HEK293 (cell line): ENCODE measurements around the gene PCMT1.
"Not testable (repeated sequence)": the region's sequence is repeated elsewhere in the genome, so short reads cannot be mapped to it uniquely, and the experiment has no call there.

ENCODE experiments used
- CTCF ChIA-PET: fragments of 350-600 bp; formaldehyde crosslinking; extraction: SDS; loops from one replicate; lab custom pipeline; 2021; ENCODE audit warnings: antibody characterized with exemption; lab: Yijun Ruan, JAX
- POLR2A ChIA-PET: fragments of 300-600 bp; formaldehyde crosslinking; extraction: SDS; loops from one replicate; lab custom pipeline; 2020; ENCODE audit warnings: antibody characterized with exemption, inconsistent platforms; lab: Yijun Ruan, JAX
- H3K27ac ChIP-seq: fragments of 200-500 bp; sonication (Bioruptor generic); 2 replicates; pipeline ENCODE4 v1.5.1; 2014; ENCODE audit warnings: low read depth, low read length, control low read depth, inconsistent platforms; ENCODE audit errors: extremely low read depth
- H3K36me3 ChIP-seq, 2 experiments: fragments of 200-500 bp in 1 of 2; sonication (Bioruptor generic) in 1 of 2; 1 replicate in 1 of 2; 2 replicates in 1 of 2; pipeline ENCODE4 v1.5.1; 2014 to 2017; ENCODE audit warnings: inconsistent platforms in 2 of 2, low read length in 2 of 2; ENCODE audit not compliant: control insufficient read depth in 2 of 2, insufficient read depth in 1 of 2
- H3K4me1 ChIP-seq: fragments of 200-500 bp; sonication (Bioruptor generic); 2 replicates; pipeline ENCODE4 v1.5.1; 2014; ENCODE audit warnings: mild to moderate bottlenecking, low read length, inconsistent platforms; ENCODE audit not compliant: control insufficient read depth, insufficient read depth
- H3K4me3 ChIP-seq: 2 replicates; pipeline ENCODE4 v1.5.1; 2011; ENCODE audit warnings: low read depth, mild to moderate bottlenecking, control low read depth, low read length, moderate library complexity
- H3K9me3 ChIP-seq: fragments of 200-500 bp; sonication (Bioruptor generic); 2 replicates; pipeline ENCODE4 v1.5.1; 2014; ENCODE audit warnings: low read depth, low read length, inconsistent platforms; ENCODE audit not compliant: control insufficient read depth, insufficient read depth
- FEZF1 ChIP-seq: fragments of 450-650 bp; formaldehyde crosslinking; IDR thresholded peaks from 2 replicates; pipeline ENCODE4 v1.5.1; 2016; ENCODE audit warnings: missing biosample characterization, missing genetic modification characterization
- KLF16 ChIP-seq: fragments of 450-650 bp; formaldehyde crosslinking; IDR thresholded peaks from 2 replicates; pipeline ENCODE4 v1.5.1; 2017; ENCODE audit warnings: missing biosample characterization, missing genetic modification characterization
- ZFHX2 ChIP-seq: fragments of 450-650 bp; formaldehyde crosslinking; conservative IDR thresholded peaks from 2 replicates; pipeline ENCODE4 v1.5.1; 2016; ENCODE audit warnings: missing biosample characterization, missing genetic modification characterization
- ZNF10 ChIP-seq: fragments of 450-650 bp; formaldehyde crosslinking; IDR thresholded peaks from 2 replicates; pipeline ENCODE4 v1.5.1; 2017; ENCODE audit warnings: missing biosample characterization, missing genetic modification characterization
- ZNF214 ChIP-seq: fragments of 450-650 bp; formaldehyde crosslinking; IDR thresholded peaks from 2 replicates; pipeline ENCODE4 v1.5.1; 2017; ENCODE audit warnings: missing biosample characterization, mild to moderate bottlenecking, missing genetic modification characterization, borderline replicate concordance
- ZNF311 ChIP-seq: fragments of 450-650 bp; formaldehyde crosslinking; IDR thresholded peaks from 2 replicates; pipeline ENCODE4 v1.5.1; 2017; ENCODE audit warnings: missing biosample characterization, missing genetic modification characterization, borderline replicate concordance
- ZNF518A ChIP-seq: fragments of 450-650 bp; formaldehyde crosslinking; conservative IDR thresholded peaks from 2 replicates; pipeline ENCODE4 v1.5.1; 2016; ENCODE audit warnings: low read depth, missing biosample characterization, missing genetic modification characterization
- ZNF596 ChIP-seq: fragments of 450-650 bp; IDR thresholded peaks from 2 replicates; pipeline ENCODE4 v1.5.0; 2018; ENCODE audit warnings: missing biosample characterization, mild to moderate bottlenecking, missing genetic modification characterization, moderate library complexity
- ZNF843 ChIP-seq: fragments of 450-650 bp; formaldehyde crosslinking; IDR thresholded peaks from 2 replicates; pipeline ENCODE4 v1.5.1; 2016; ENCODE audit warnings: missing biosample characterization, missing genetic modification characterization
- TF ChIP-seq, protein P1 (sequence below): fragments of 450-650 bp; formaldehyde crosslinking; IDR thresholded peaks from 2 replicates; pipeline ENCODE4 v1.5.1; 2016; ENCODE audit warnings: missing biosample characterization, missing genetic modification characterization
- TF ChIP-seq, protein P2 (sequence below): fragments of 450-650 bp; formaldehyde crosslinking; IDR thresholded peaks from 2 replicates; pipeline ENCODE4 v1.5.1; 2016; ENCODE audit warnings: missing biosample characterization, missing genetic modification characterization, borderline replicate concordance
- TF ChIP-seq, protein P3 (sequence below): fragments of 450-650 bp; formaldehyde crosslinking; IDR thresholded peaks from 2 replicates; pipeline ENCODE4 v1.5.1; 2016; ENCODE audit warnings: missing biosample characterization, missing genetic modification characterization, borderline replicate concordance
- TF ChIP-seq, protein P4 (sequence below): fragments of 450-650 bp; formaldehyde crosslinking; IDR thresholded peaks from 2 replicates; pipeline ENCODE4 v1.5.1; 2016; ENCODE audit warnings: missing biosample characterization, missing genetic modification characterization

Gene PCMT1

GRCh38 chr6:149844036-149844435, 94.5 kb downstream of the PCMT1 start:
- Histone ChIP-seq H3K4me1 (peaks cover 16% of the 10 kb centered on the region), H3K36me3 (peaks cover 4 to 23% of the 10 kb centered on the region in 2 experiments; a peak in 2 of 3 replicates)
- H3K9me3 ChIP-seq, POLR2A ChIA-PET, H3K27ac ChIP-seq, H3K4me3 ChIP-seq: not testable (repeated sequence)
- TF ChIP-seq ZFHX2 (tag by site-specific recombination), result peak; percentile 46
- TF ChIP-seq, protein P1, sequence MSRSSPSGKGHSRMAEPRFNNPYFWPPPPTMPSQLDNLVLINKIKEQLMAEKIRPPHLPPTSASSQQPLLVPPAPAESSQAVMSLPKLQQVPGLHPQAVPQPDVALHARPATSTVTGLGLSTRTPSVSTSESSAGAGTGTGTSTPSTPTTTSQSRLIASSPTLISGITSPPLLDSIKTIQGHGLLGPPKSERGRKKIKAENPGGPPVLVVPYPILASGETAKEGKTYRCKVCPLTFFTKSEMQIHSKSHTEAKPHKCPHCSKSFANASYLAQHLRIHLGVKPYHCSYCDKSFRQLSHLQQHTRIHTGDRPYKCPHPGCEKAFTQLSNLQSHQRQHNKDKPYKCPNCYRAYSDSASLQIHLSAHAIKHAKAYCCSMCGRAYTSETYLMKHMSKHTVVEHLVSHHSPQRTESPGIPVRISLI (tag by site-specific recombination), result peak; percentile 65; the same call in 1 of the 2 replicates
- CTCF ChIA-PET, result interaction anchor here (0.5 to 5.6 kb wide), 11 partner anchors 9 to 815 kb away, joined by 3 to 49 read pairs (median 3); no protein-coding TSS in a partner anchor

DNA sequence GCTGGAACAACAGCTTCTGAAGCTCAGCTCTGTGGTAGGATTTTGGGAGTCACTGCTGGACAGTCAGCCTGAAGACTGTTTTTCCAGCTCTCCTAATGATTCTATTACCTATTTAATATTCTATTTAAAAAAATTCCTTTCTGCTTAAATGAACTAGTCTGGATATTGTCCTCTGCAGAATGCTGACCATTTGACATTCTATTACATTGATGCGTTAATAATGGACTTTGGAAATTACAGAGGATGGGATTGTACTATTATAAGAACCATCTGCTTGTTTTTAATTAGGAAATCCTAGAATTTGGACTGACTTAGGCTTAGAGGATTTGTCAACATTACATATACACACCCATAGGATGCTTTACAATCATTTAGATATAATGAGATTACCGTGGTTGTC, 94.9 kb downstream of the PCMT1 start:
- Histone ChIP-seq H3K36me3 (peaks cover 7 to 23% of the 10 kb centered on the region in 2 experiments; a peak in 2 of 3 replicates), H3K4me1 (peaks cover 16% of the 10 kb centered on the region), H3K9me3 (no peaks in the 10 kb centered on the region), H3K4me3 (no peak overlapping the region)
- POLR2A ChIA-PET, result no interaction called here
- no peak for TF ChIP-seq FEZF1
- TF ChIP-seq, protein P2, sequence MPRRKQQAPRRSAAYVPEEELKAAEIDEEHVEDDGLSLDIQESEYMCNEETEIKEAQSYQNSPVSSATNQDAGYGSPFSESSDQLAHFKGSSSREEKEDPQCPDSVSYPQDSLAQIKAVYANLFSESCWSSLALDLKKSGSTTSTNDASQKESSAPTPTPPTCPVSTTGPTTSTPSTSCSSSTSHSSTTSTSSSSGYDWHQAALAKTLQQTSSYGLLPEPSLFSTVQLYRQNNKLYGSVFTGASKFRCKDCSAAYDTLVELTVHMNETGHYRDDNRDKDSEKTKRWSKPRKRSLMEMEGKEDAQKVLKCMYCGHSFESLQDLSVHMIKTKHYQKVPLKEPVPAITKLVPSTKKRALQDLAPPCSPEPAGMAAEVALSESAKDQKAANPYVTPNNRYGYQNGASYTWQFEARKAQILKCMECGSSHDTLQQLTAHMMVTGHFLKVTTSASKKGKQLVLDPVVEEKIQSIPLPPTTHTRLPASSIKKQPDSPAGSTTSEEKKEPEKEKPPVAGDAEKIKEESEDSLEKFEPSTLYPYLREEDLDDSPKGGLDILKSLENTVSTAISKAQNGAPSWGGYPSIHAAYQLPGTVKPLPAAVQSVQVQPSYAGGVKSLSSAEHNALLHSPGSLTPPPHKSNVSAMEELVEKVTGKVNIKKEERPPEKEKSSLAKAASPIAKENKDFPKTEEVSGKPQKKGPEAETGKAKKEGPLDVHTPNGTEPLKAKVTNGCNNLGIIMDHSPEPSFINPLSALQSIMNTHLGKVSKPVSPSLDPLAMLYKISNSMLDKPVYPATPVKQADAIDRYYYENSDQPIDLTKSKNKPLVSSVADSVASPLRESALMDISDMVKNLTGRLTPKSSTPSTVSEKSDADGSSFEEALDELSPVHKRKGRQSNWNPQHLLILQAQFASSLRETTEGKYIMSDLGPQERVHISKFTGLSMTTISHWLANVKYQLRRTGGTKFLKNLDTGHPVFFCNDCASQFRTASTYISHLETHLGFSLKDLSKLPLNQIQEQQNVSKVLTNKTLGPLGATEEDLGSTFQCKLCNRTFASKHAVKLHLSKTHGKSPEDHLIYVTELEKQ (tag by site-specific recombination), result no peak
- TF ChIP-seq ZNF518A, result no peak
- TF ChIP-seq ZNF843, result no peak
- no peak for TF ChIP-seq ZNF10 (tag by site-specific recombination)
- TF ChIP-seq ZNF214 (tag by site-specific recombination), result no peak
- TF ChIP-seq, protein P3, sequence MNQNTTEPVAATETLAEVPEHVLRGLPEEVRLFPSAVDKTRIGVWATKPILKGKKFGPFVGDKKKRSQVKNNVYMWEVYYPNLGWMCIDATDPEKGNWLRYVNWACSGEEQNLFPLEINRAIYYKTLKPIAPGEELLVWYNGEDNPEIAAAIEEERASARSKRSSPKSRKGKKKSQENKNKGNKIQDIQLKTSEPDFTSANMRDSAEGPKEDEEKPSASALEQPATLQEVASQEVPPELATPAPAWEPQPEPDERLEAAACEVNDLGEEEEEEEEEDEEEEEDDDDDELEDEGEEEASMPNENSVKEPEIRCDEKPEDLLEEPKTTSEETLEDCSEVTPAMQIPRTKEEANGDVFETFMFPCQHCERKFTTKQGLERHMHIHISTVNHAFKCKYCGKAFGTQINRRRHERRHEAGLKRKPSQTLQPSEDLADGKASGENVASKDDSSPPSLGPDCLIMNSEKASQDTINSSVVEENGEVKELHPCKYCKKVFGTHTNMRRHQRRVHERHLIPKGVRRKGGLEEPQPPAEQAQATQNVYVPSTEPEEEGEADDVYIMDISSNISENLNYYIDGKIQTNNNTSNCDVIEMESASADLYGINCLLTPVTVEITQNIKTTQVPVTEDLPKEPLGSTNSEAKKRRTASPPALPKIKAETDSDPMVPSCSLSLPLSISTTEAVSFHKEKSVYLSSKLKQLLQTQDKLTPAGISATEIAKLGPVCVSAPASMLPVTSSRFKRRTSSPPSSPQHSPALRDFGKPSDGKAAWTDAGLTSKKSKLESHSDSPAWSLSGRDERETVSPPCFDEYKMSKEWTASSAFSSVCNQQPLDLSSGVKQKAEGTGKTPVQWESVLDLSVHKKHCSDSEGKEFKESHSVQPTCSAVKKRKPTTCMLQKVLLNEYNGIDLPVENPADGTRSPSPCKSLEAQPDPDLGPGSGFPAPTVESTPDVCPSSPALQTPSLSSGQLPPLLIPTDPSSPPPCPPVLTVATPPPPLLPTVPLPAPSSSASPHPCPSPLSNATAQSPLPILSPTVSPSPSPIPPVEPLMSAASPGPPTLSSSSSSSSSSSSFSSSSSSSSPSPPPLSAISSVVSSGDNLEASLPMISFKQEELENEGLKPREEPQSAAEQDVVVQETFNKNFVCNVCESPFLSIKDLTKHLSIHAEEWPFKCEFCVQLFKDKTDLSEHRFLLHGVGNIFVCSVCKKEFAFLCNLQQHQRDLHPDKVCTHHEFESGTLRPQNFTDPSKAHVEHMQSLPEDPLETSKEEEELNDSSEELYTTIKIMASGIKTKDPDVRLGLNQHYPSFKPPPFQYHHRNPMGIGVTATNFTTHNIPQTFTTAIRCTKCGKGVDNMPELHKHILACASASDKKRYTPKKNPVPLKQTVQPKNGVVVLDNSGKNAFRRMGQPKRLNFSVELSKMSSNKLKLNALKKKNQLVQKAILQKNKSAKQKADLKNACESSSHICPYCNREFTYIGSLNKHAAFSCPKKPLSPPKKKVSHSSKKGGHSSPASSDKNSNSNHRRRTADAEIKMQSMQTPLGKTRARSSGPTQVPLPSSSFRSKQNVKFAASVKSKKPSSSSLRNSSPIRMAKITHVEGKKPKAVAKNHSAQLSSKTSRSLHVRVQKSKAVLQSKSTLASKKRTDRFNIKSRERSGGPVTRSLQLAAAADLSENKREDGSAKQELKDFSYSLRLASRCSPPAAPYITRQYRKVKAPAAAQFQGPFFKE (tag by site-specific recombination), result no peak
- TF ChIP-seq ZNF596 (tag by site-specific recombination), result no peak
- TF ChIP-seq ZNF311 (tag by site-specific recombination), result no peak
- TF ChIP-seq, protein P4, sequence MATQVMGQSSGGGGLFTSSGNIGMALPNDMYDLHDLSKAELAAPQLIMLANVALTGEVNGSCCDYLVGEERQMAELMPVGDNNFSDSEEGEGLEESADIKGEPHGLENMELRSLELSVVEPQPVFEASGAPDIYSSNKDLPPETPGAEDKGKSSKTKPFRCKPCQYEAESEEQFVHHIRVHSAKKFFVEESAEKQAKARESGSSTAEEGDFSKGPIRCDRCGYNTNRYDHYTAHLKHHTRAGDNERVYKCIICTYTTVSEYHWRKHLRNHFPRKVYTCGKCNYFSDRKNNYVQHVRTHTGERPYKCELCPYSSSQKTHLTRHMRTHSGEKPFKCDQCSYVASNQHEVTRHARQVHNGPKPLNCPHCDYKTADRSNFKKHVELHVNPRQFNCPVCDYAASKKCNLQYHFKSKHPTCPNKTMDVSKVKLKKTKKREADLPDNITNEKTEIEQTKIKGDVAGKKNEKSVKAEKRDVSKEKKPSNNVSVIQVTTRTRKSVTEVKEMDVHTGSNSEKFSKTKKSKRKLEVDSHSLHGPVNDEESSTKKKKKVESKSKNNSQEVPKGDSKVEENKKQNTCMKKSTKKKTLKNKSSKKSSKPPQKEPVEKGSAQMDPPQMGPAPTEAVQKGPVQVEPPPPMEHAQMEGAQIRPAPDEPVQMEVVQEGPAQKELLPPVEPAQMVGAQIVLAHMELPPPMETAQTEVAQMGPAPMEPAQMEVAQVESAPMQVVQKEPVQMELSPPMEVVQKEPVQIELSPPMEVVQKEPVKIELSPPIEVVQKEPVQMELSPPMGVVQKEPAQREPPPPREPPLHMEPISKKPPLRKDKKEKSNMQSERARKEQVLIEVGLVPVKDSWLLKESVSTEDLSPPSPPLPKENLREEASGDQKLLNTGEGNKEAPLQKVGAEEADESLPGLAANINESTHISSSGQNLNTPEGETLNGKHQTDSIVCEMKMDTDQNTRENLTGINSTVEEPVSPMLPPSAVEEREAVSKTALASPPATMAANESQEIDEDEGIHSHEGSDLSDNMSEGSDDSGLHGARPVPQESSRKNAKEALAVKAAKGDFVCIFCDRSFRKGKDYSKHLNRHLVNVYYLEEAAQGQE, result no peak
- TF ChIP-seq KLF16, result no peak
- TF ChIP-seq, all 188 proteins: peak for 0
- CTCF ChIA-PET, result interaction anchor here (0.5 to 5.6 kb wide), 8 partner anchors 9 to 403 kb away, joined by 3 to 49 read pairs (median 4); no protein-coding TSS in a partner anchor
- H3K27ac ChIP-seq, result no peak overlapping the region
